Measurements from ENCODE around the gene ANKRD28.
A peak's percentile ranks its signal among the peaks of the same experiment; 100 is the strongest.

Gene ANKRD28

DNA sequence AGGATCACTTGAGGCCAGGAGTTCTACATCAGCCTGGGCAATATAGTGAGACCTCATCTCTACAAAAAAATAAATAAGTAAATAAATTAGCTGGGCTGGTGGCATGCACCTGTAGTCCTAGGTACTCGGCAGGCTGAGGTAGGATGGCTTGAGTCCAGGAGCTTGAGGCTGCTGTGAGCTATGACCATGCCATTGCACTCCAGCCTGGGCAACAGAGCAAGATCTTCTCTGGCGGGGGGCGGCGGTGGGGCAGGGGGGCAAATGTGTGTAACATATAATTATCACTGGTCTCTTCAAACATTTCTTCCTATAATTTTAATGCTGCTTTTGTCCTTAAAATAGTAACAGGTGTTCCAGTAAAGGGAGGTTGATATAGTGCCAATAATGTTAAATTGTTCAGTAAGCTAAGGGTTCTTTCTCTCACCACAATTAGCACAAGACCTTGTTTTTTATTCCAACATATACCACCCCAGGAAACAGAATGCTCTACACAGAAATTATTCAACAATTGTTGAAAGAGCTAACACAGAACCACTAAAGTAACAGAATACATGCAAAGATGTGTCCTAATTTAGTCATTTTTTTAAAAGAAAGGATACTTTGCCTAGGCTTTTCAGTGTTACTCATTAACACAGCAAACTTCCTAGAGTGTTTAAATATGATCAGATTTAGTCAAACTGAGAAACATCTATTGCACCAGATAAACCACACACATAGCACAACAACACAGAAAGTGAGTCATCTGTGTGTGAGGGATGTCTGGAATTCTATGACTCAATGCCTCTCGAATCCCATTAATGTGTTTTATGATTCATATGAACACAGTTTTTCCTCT lies 29.1 kb downstream of the ANKRD28 start:
- Histone ChIP-seq H3K4ac (ENCODE audit: low read depth, low read length) (no peak overlapping the region), H3K4me2 (ENCODE audit: low read length) (no peak overlapping the region), H3K79me2 (ENCODE audit: control insufficient read depth, insufficient read depth, low read length) (no peaks in the 10 kb centered on the region), H3K79me1 (ENCODE audit: low read length) (no peaks in the 10 kb centered on the region), H4K8ac (ENCODE audit: low read depth, low read length) (no peak overlapping the region), H3K56ac (ENCODE audit: low read length) (no peak overlapping the region), H2BK120ac (ENCODE audit: low read depth, low read length) (no peak overlapping the region), H4K5ac (ENCODE audit: low read length) (no peak overlapping the region), H3K27me3 (ENCODE audit: insufficient read depth, low read length, poor library complexity) (no peaks in the 10 kb centered on the region), H3K36me3 (ENCODE audit: control insufficient read depth, insufficient read depth, low read length) (no peaks in the 10 kb centered on the region), H3K9ac (ENCODE audit: low read length) (no peak overlapping the region), H2AK5ac (ENCODE audit: low read length) (no peak overlapping the region), H3K18ac (ENCODE audit: low read length) (no peak overlapping the region), H3K4me3 (ENCODE audit: low read length) (no peak overlapping the region), H3K27ac (ENCODE audit: low read depth, low read length) (no peak overlapping the region), H2BK15ac (replicated peaks; ENCODE audit: low read depth) (no peak overlapping the region), H3K4me1 (ENCODE audit: control insufficient read depth, low read depth, low read length) (no peaks in the 10 kb centered on the region), H2BK5ac (ENCODE audit: low read length) (no peak overlapping the region), H3K23ac (ENCODE audit: low read length) (no peak overlapping the region)
- WGBS (ENCODE audit: extremely low coverage, insufficient coverage, low lambda C conversion rate): no CpG with 5 or more reads among the region's 5 CpGs
- peak; percentile 65 for DNase-seq

GRCh38 chr3:15766406-15766805 lies 31.4 kb downstream of the ANKRD28 start:
- no peak overlapping the region for H4K5ac ChIP-seq (ENCODE audit: low read length)
- no peak overlapping the region for H3K18ac ChIP-seq (ENCODE audit: low read length)
- H3K4me2 ChIP-seq (ENCODE audit: low read length): no peak overlapping the region
- no peak overlapping the region for H3K56ac ChIP-seq (ENCODE audit: low read length)
- no peaks in the 10 kb centered on the region for H3K27me3 ChIP-seq (ENCODE audit: insufficient read depth, low read length, poor library complexity)
- no peak for DNase-seq
- no peaks in the 10 kb centered on the region for H3K36me3 ChIP-seq (ENCODE audit: control insufficient read depth, insufficient read depth, low read length)
- H3K4ac ChIP-seq (ENCODE audit: low read depth, low read length): no peak overlapping the region
- no peak overlapping the region for H2AK5ac ChIP-seq (ENCODE audit: low read length)
- H2BK120ac ChIP-seq (ENCODE audit: low read depth, low read length): no peak overlapping the region
- H4K8ac ChIP-seq (ENCODE audit: low read depth, low read length): no peak overlapping the region
- no peak overlapping the region for H3K23ac ChIP-seq (ENCODE audit: low read length)
- H2BK15ac ChIP-seq (replicated peaks; ENCODE audit: low read depth): no peak overlapping the region
- no peak overlapping the region for H2BK5ac ChIP-seq (ENCODE audit: low read length)
- H3K79me2 ChIP-seq (ENCODE audit: control insufficient read depth, insufficient read depth, low read length): no peaks in the 10 kb centered on the region
- no peaks in the 10 kb centered on the region for H3K79me1 ChIP-seq (ENCODE audit: low read length)
- H3K4me1 ChIP-seq (ENCODE audit: control insufficient read depth, low read depth, low read length): no peaks in the 10 kb centered on the region
- H3K27ac ChIP-seq (ENCODE audit: low read depth, low read length): no peak overlapping the region
- H3K4me3 ChIP-seq (ENCODE audit: low read length): no peak overlapping the region
- no peak overlapping the region for H3K9ac ChIP-seq (ENCODE audit: low read length)
- no CpG with 5 or more reads among the region's 1 CpG for WGBS (ENCODE audit: extremely low coverage, insufficient coverage, low lambda C conversion rate)

DNA sequence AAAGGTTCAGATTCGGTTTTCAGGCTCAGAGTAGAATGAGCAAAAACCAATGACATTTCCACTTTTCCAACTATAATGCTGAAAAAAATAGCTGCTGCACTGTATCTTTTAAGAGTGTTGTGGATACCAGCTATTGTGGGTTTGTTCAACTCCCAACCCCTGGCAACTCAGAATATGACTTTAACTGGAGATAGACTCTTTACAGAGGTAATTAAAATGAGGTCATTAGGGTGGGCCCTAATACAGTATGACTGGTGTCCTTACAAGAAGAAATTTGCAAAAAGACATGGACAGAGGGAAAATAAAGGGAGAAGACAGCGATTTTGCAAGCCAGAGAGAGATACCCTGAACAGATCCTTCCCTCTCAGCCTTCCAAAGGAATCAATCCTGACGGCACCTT lies 39.5 kb downstream of the ANKRD28 start:
- Histone ChIP-seq H3K27me3 (ENCODE audit: insufficient read depth, low read length, poor library complexity) (no peaks in the 10 kb centered on the region), H4K8ac (ENCODE audit: low read depth, low read length) (no peak overlapping the region), H3K36me3 (ENCODE audit: control insufficient read depth, insufficient read depth, low read length) (no peaks in the 10 kb centered on the region), H3K4ac (ENCODE audit: low read depth, low read length) (no peak overlapping the region), H2BK15ac (replicated peaks; ENCODE audit: low read depth) (no peak overlapping the region), H3K9ac (ENCODE audit: low read length) (no peak overlapping the region), H3K4me1 (ENCODE audit: control insufficient read depth, low read depth, low read length) (no peaks in the 10 kb centered on the region), H3K18ac (ENCODE audit: low read length) (no peak overlapping the region), H2BK120ac (ENCODE audit: low read depth, low read length) (no peak overlapping the region), H3K4me2 (ENCODE audit: low read length) (no peak overlapping the region), H2AK5ac (ENCODE audit: low read length) (no peak overlapping the region), H3K56ac (ENCODE audit: low read length) (no peak overlapping the region), H3K79me2 (ENCODE audit: control insufficient read depth, insufficient read depth, low read length) (no peaks in the 10 kb centered on the region), H3K27ac (ENCODE audit: low read depth, low read length) (no peak overlapping the region), H2BK5ac (ENCODE audit: low read length) (no peak overlapping the region), H3K79me1 (ENCODE audit: low read length) (no peaks in the 10 kb centered on the region), H3K4me3 (ENCODE audit: low read length) (no peak overlapping the region), H3K23ac (ENCODE audit: low read length) (no peak overlapping the region), H4K5ac (ENCODE audit: low read length) (no peak overlapping the region)
- no CpG with 5 or more reads among the region's 3 CpGs for WGBS (ENCODE audit: extremely low coverage, insufficient coverage, low lambda C conversion rate)
- DNase-seq: no peak

DNA sequence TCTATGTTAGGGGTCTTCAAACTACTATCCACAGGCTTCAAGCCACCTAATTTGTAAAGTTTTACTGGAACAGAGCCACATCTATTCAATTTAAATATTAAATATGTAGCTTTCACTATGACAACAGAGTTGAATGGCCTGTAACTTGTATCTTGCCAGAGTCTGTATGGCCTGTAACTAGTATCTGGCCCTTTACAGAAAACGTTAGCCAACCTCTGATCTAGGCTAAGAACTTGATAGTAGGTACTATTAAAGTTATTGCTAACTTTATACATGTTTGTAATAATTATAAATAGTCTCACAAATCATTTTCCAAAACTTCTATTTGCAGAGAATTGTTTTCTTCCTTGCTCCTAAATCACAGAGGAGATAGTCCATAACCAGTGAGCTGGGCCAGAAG lies 40.0 kb downstream of the ANKRD28 start:
- no peak overlapping the region for H2BK120ac ChIP-seq (ENCODE audit: low read depth, low read length)
- no peak overlapping the region for H3K9ac ChIP-seq (ENCODE audit: low read length)
- no peak overlapping the region for H3K4ac ChIP-seq (ENCODE audit: low read depth, low read length)
- DNase-seq: no peak
- no peaks in the 10 kb centered on the region for H3K79me1 ChIP-seq (ENCODE audit: low read length)
- no peak overlapping the region for H3K27ac ChIP-seq (ENCODE audit: low read depth, low read length)
- no peak overlapping the region for H3K4me2 ChIP-seq (ENCODE audit: low read length)
- no peak overlapping the region for H2BK15ac ChIP-seq (replicated peaks; ENCODE audit: low read depth)
- H3K56ac ChIP-seq (ENCODE audit: low read length): no peak overlapping the region
- WGBS (ENCODE audit: extremely low coverage, insufficient coverage, low lambda C conversion rate): no CpG with 5 or more reads among the region's 1 CpG
- no peak overlapping the region for H3K23ac ChIP-seq (ENCODE audit: low read length)
- no peak overlapping the region for H2BK5ac ChIP-seq (ENCODE audit: low read length)
- no peak overlapping the region for H2AK5ac ChIP-seq (ENCODE audit: low read length)
- H4K8ac ChIP-seq (ENCODE audit: low read depth, low read length): no peak overlapping the region
- H3K4me3 ChIP-seq (ENCODE audit: low read length): no peak overlapping the region
- no peaks in the 10 kb centered on the region for H3K79me2 ChIP-seq (ENCODE audit: control insufficient read depth, insufficient read depth, low read length)
- no peak overlapping the region for H4K5ac ChIP-seq (ENCODE audit: low read length)
- no peaks in the 10 kb centered on the region for H3K36me3 ChIP-seq (ENCODE audit: control insufficient read depth, insufficient read depth, low read length)
- H3K27me3 ChIP-seq (ENCODE audit: insufficient read depth, low read length, poor library complexity): no peaks in the 10 kb centered on the region
- no peaks in the 10 kb centered on the region for H3K4me1 ChIP-seq (ENCODE audit: control insufficient read depth, low read depth, low read length)
- no peak overlapping the region for H3K18ac ChIP-seq (ENCODE audit: low read length)

DNA sequence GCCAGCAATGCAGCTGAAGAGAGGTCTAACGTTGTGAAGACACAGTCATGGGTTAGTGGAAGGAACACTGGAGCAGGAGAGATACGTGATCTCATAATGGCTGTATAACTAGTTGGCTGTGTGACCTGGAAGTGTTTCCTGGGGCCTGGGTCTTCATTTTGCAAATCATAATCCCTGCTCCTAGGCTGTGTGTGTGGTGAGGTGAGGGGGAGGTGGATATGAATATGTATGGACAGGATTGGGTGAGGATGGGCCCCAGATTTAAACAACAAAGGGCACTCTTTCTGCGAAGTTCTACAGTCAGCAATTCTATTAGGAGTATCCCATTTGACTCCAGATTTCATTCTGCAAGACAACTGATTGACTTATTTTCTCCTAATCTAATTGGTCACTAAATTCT lies 41.3 kb downstream of the ANKRD28 start:
- no CpG with 5 or more reads among the region's 3 CpGs for WGBS (ENCODE audit: extremely low coverage, insufficient coverage, low lambda C conversion rate)
- H3K4ac ChIP-seq (ENCODE audit: low read depth, low read length): no peak overlapping the region
- H3K36me3 ChIP-seq (ENCODE audit: control insufficient read depth, insufficient read depth, low read length): no peaks in the 10 kb centered on the region
- H3K4me3 ChIP-seq (ENCODE audit: low read length): no peak overlapping the region
- no peaks in the 10 kb centered on the region for H3K27me3 ChIP-seq (ENCODE audit: insufficient read depth, low read length, poor library complexity)
- no peak overlapping the region for H3K9ac ChIP-seq (ENCODE audit: low read length)
- no peak overlapping the region for H4K5ac ChIP-seq (ENCODE audit: low read length)
- H3K4me1 ChIP-seq (ENCODE audit: control insufficient read depth, low read depth, low read length): no peaks in the 10 kb centered on the region
- no peak overlapping the region for H2BK5ac ChIP-seq (ENCODE audit: low read length)
- H3K18ac ChIP-seq (ENCODE audit: low read length): no peak overlapping the region
- no peak overlapping the region for H3K4me2 ChIP-seq (ENCODE audit: low read length)
- H3K79me2 ChIP-seq (ENCODE audit: control insufficient read depth, insufficient read depth, low read length): no peaks in the 10 kb centered on the region
- H3K56ac ChIP-seq (ENCODE audit: low read length): no peak overlapping the region
- DNase-seq: no peak
- no peak overlapping the region for H2BK120ac ChIP-seq (ENCODE audit: low read depth, low read length)
- no peak overlapping the region for H3K23ac ChIP-seq (ENCODE audit: low read length)
- H3K79me1 ChIP-seq (ENCODE audit: low read length): no peaks in the 10 kb centered on the region
- no peak overlapping the region for H2AK5ac ChIP-seq (ENCODE audit: low read length)
- no peak overlapping the region for H4K8ac ChIP-seq (ENCODE audit: low read depth, low read length)
- no peak overlapping the region for H2BK15ac ChIP-seq (replicated peaks; ENCODE audit: low read depth)
- no peak overlapping the region for H3K27ac ChIP-seq (ENCODE audit: low read depth, low read length)

GRCh38 chr3:15755780-15756179 lies 42.0 kb downstream of the ANKRD28 start:
- Histone ChIP-seq H3K23ac (ENCODE audit: low read length) (no peak overlapping the region), H3K27ac (ENCODE audit: low read depth, low read length) (no peak overlapping the region), H2AK5ac (ENCODE audit: low read length) (no peak overlapping the region), H4K5ac (ENCODE audit: low read length) (no peak overlapping the region), H3K79me1 (ENCODE audit: low read length) (no peaks in the 10 kb centered on the region), H3K4me3 (ENCODE audit: low read length) (no peak overlapping the region), H3K4me2 (ENCODE audit: low read length) (no peak overlapping the region), H2BK15ac (replicated peaks; ENCODE audit: low read depth) (no peak overlapping the region), H4K8ac (ENCODE audit: low read depth, low read length) (no peak overlapping the region), H3K9ac (ENCODE audit: low read length) (no peak overlapping the region), H3K36me3 (ENCODE audit: control insufficient read depth, insufficient read depth, low read length) (no peaks in the 10 kb centered on the region), H3K4ac (ENCODE audit: low read depth, low read length) (no peak overlapping the region), H3K56ac (ENCODE audit: low read length) (no peak overlapping the region), H2BK120ac (ENCODE audit: low read depth, low read length) (no peak overlapping the region), H3K27me3 (ENCODE audit: insufficient read depth, low read length, poor library complexity) (no peaks in the 10 kb centered on the region), H3K4me1 (ENCODE audit: control insufficient read depth, low read depth, low read length) (no peaks in the 10 kb centered on the region), H2BK5ac (ENCODE audit: low read length) (no peak overlapping the region), H3K79me2 (ENCODE audit: control insufficient read depth, insufficient read depth, low read length) (no peaks in the 10 kb centered on the region), H3K18ac (ENCODE audit: low read length) (no peak overlapping the region)
- no peak for DNase-seq
- no CpG with 5 or more reads among the region's 2 CpGs for WGBS (ENCODE audit: extremely low coverage, insufficient coverage, low lambda C conversion rate)

All from mesendoderm (in vitro differentiated cells).